GM12878 (cell line): ENCODE measurements around the gene VWA5B2. TPM values are rescaled to one million over a fixed set of nuclear protein-coding genes. Genes with fewer than 3 reads are reported as not detected.

Experiments
- ATAC-seq: fragments of 200-7000 bp; cut with Tn5 transposase; 3 replicates; pipeline ENCODE4 v1.9.1; 2020; ENCODE audit warnings: mild to moderate bottlenecking, moderate library complexity
- BruUV-seq: library from RNA; stranded (reverse); fragments of 400-500 nt; replicated peaks from 2 replicates; lab custom pipeline; 2021; lab: Mats Ljungman, UMichigan
- CTCF ChIA-PET: fragments of 300-600 bp; sonication (Branson Sonifier 250); formaldehyde crosslinking; extraction: SDS; loops from one replicate; lab custom pipeline; 2021; ENCODE audit warnings: inconsistent platforms; lab: Yijun Ruan, JAX
- POLR2A ChIA-PET: fragments of 350-600 bp; formaldehyde crosslinking; extraction: SDS; loops from one replicate; lab custom pipeline; 2021; ENCODE audit warnings: inconsistent platforms; lab: Charles Lee
- RAD21 ChIA-PET: fragments of 300-600 bp; sonication (Branson Sonifier 250); formaldehyde crosslinking; loops from one replicate; lab custom pipeline; 2023; ENCODE audit warnings: antibody characterized with exemption; ENCODE audit not compliant: unreplicated experiment; lab: Charles Lee
- SMC1A ChIA-PET: fragments of 300-600 bp; sonication (Branson Sonifier 250); formaldehyde crosslinking; loops from one replicate; lab custom pipeline; 2023; ENCODE audit not compliant: unreplicated experiment, uncharacterized antibody; lab: Charles Lee
- DNase-seq: peaks from one replicate; pipeline ENCODE4 v3.0.0-alpha.2; 2011; ENCODE audit warnings: low read depth, low spot score
- FAIRE-seq: peaks from 3 replicates; lab custom pipeline; 2011; peaks lifted over from hg19 to GRCh38; lab: Jason Lieb, UNC
- H2AFZ ChIP-seq: 2 replicates; pipeline ENCODE4 v1.6.0; 2011; ENCODE audit warnings: low read depth, low read length, control low read depth; ENCODE audit not compliant: control insufficient read depth
- H3K27ac ChIP-seq: 2 replicates; pipeline ENCODE4 v1.5.1; 2011; ENCODE audit warnings: control low read depth; ENCODE audit not compliant: control insufficient read depth, insufficient read depth
- H3K27me3 ChIP-seq, 2 experiments: replicated peaks in 1 of 2; 2 replicates each; pipeline versions ENCODE4 v1.6.0 to v1.6.1; 2011; ENCODE audit warnings: low read length in 1 of 2; ENCODE audit not compliant: control insufficient read depth in 2 of 2, insufficient read depth in 2 of 2
- H3K36me3 ChIP-seq, 2 experiments: 2 replicates each; pipeline ENCODE4 v1.5.1; 2011; ENCODE audit warnings: low read length in 1 of 2; ENCODE audit not compliant: control insufficient read depth in 2 of 2, insufficient read depth in 2 of 2
- H3K4me1 ChIP-seq: 2 replicates; pipeline ENCODE4 v1.6.1; 2011; ENCODE audit warnings: mild to moderate bottlenecking, low read length, moderate library complexity, mixed read lengths; ENCODE audit not compliant: control insufficient read depth, insufficient read depth
- H3K4me2 ChIP-seq: 2 replicates; pipeline ENCODE4 v1.6.0; 2011; ENCODE audit warnings: control low read depth; ENCODE audit not compliant: control insufficient read depth, insufficient read depth
- H3K4me3 ChIP-seq: fragments of 200-600 bp; sonication (generic); 2 replicates; pipeline ENCODE4 v1.5.1; 2016
- H3K79me2 ChIP-seq: 2 replicates; pipeline ENCODE4 v1.6.0; 2011; ENCODE audit warnings: low read length; ENCODE audit not compliant: control insufficient read depth, insufficient read depth
- H3K9ac ChIP-seq: 2 replicates; pipeline ENCODE4 v1.8.0; 2011; ENCODE audit warnings: low read length, control low read depth, mixed read lengths; ENCODE audit not compliant: control insufficient read depth, insufficient read depth
- H3K9me3 ChIP-seq: replicated peaks from 3 replicates; pipeline ENCODE4 v1.5.1; 2011; ENCODE audit warnings: mild to moderate bottlenecking, low read length; ENCODE audit not compliant: control insufficient read depth, insufficient read depth
- H4K20me1 ChIP-seq: 2 replicates; pipeline ENCODE4 v1.6.0; 2011; ENCODE audit not compliant: control insufficient read depth, insufficient read depth
- CTCF ChIP-seq, 3 experiments: IDR thresholded peaks in 2 of 3; conservative IDR thresholded peaks in 1 of 3; 2 replicates each; pipeline ENCODE4 v1.5.1; 2011; ENCODE audit warnings: low read depth in 3 of 3, low read length in 3 of 3, mild to moderate bottlenecking in 3 of 3, control low read depth in 2 of 3, moderate library complexity in 2 of 3, inconsistent platforms in 1 of 3, mixed read lengths in 1 of 3; ENCODE audit not compliant: control insufficient read depth in 2 of 3, insufficient read depth in 1 of 3; ENCODE audit errors: extremely low read depth in 1 of 3
- KDM1A ChIP-seq: fragments of 200-600 bp; sonication (generic); IDR thresholded peaks from 2 replicates; pipeline ENCODE4 v1.6.1; 2016; ENCODE audit warnings: borderline replicate concordance
- NKRF ChIP-seq: fragments of 450-650 bp; conservative IDR thresholded peaks from 2 replicates; pipeline ENCODE4 v1.6.1; 2017; ENCODE audit warnings: mild to moderate bottlenecking, moderate library complexity
- RAD21 ChIP-seq: IDR thresholded peaks from 2 replicates; pipeline ENCODE4 v1.6.1; 2011; ENCODE audit warnings: mild to moderate bottlenecking, low read depth, low read length, moderate library complexity; ENCODE audit not compliant: insufficient read depth
- ZNF207 ChIP-seq: fragments of 450-650 bp; IDR thresholded peaks from 2 replicates; pipeline ENCODE4 v1.6.1; 2014; ENCODE audit warnings: antibody characterized with exemption, mild to moderate bottlenecking, borderline replicate concordance
- whole genome bisulfite sequencing: methylation state at CpG from one replicate; pipeline ENCODE4 v1.1.6; 2016; ENCODE audit warnings: low lambda C conversion rate; ENCODE audit not compliant: insufficient replicate concordance, insufficient coverage; ENCODE audit errors: missing lambda C conversion rate; 5-methylcytosine and 5-hydroxymethylcytosine counted together
- in situ Hi-C: fragments of 300-500 bp; cut with MboI; formaldehyde crosslinking; loops from 9 replicates; pipeline ENCODE4 v1.14.3; 2018; ENCODE audit warnings: mixed read lengths
- intact Hi-C: fragments of 100-400 bp; cut with micrococcal nuclease; formaldehyde crosslinking; loops from one replicate; pipeline ENCODE4 v1.14.2; 2022; ENCODE audit not compliant: unreplicated experiment
- polyA plus RNA-seq, 11 experiments: library from polyadenylated mRNA; depleted of rRNA in 4 of 11; unstranded in 6 of 11; stranded (reverse) in 5 of 11; fragments of >200 nt; fragmentation: Nextera tagmentation in 4 of 11; fragmentation: Illumina TruSeq in 1 of 11; extraction: Ambion mirVana in 4 of 11; extraction: Trizol in 1 of 11; gene quantifications; 1 replicate in 1 of 11; 2 replicates in 10 of 11; pipeline versions ENCODE4 v1.2.1 to v1.2.3, GENCODE V29; 2011 to 2016; ENCODE audit warnings: inconsistent platforms in 2 of 11, missing spikeins in 2 of 11, low read depth in 1 of 11
- total RNA-seq, 4 experiments: library from RNA; depleted of rRNA in 3 of 4; stranded (reverse); fragments of >200 nt in 3 of 4; fragmentation: Illumina TruSeq in 1 of 4; extraction: Trizol in 1 of 4; gene quantifications; 2 replicates each; pipeline versions ENCODE4 v1.2.1 to v1.2.3, GENCODE V29; 2013 to 2021

Gene VWA5B2
- total and polyA plus RNA-seq, 10 of the 15 experiments (the other 5 are each of a cell fraction or from before 2014, with no cell fraction given) = 0.03 to 0.09 TPM; not detected in 8

GRCh38 chr3:184284696-184285095, 55.3 kb downstream of the VWA5B2 start:
- no peak overlapping the region for H2AFZ ChIP-seq
- ATAC-seq (peak; percentile 59), DNase-seq (no peak), FAIRE-seq (no peak)
- SMC1A ChIA-PET = interaction anchor here (1.5 kb wide), 1 partner anchor 389 kb away, joined by 5 read pairs; no protein-coding TSS in a partner anchor
- POLR2A ChIA-PET = no interaction called here
- no peaks in the 10 kb centered on the region for H4K20me1 ChIP-seq
- in situ Hi-C loops (loop anchor here (5.0 kb wide), 1 partner anchor 392 kb away; no protein-coding TSS in a partner anchor), intact Hi-C loops (no loop called here)
- BruUV-seq = no TSS peak
- no peaks in the 10 kb centered on the region; a peak in 2 of 4 replicates for H3K27me3 ChIP-seq
- no peak overlapping the region for H3K27ac ChIP-seq
- no peak overlapping the region for H3K9ac ChIP-seq
- CTCF ChIA-PET = interaction anchor here (1.6 kb wide), 2 partner anchors 57 to 389 kb away, joined by 3 to 4 read pairs; no protein-coding TSS in a partner anchor
- no peaks in the 10 kb centered on the region for H3K9me3 ChIP-seq
- no peaks in the 10 kb centered on the region for H3K4me1 ChIP-seq
- no peaks in the 10 kb centered on the region for H3K36me3 ChIP-seq
- WGBS = 10% methylated on average over 4 of the region's 4 CpGs
- no peak overlapping the region for H3K4me2 ChIP-seq
- no peaks in the 10 kb centered on the region for H3K79me2 ChIP-seq
- RAD21 ChIA-PET = interaction anchor here (0.7 kb wide), 1 partner anchor 389 kb away, joined by 3 read pairs; no protein-coding TSS in a partner anchor
- no peak overlapping the region for H3K4me3 ChIP-seq
- TF ChIP-seq CTCF (IDR thresholded peaks at IDR 0.05 in 2 of 3, conservative IDR thresholded peaks at IDR 0.05 in 1 of 3; ENCODE audit: control insufficient read depth in 2 of 3, extremely low read depth in 1 of 3, insufficient read depth in 1 of 3, low read depth in 3 of 3, low read length in 3 of 3) = peak; percentile 21 to 43 (median 24); a peak in 3 of 6 replicates
- TF ChIP-seq KDM1A = no peak
- TF ChIP-seq ZNF207 = no peak
- peak; percentile 47; the same call in 1 of the 2 replicates for TF ChIP-seq RAD21
- no peak for TF ChIP-seq NKRF
